Progenitor cell of endocrine pancreas (in vitro differentiated cells): Measurements from ENCODE around the gene TRPM2. TPM values are rescaled to one million over a fixed set of nuclear protein-coding genes. Genes with fewer than 3 reads are reported as not detected.
"Not testable (repeated sequence)": the region's sequence is repeated elsewhere in the genome, so short reads cannot be mapped to it uniquely, and the experiment has no call there.

ENCODE experiments used
- DNase-seq: peaks from one replicate; pipeline ENCODE4 v3.0.0; 2021; ENCODE audit warnings: low spot score; ENCODE audit not compliant: unreplicated experiment
- H3K27ac Mint-ChIP-seq: 2 replicates; pipeline ENCODE4 v1.8.0; 2021; ENCODE audit warnings: mild to moderate bottlenecking, moderate library complexity, mixed read lengths
- H3K27me3 Mint-ChIP-seq: 2 replicates; pipeline ENCODE4 v1.8.0; 2021; ENCODE audit warnings: mixed read lengths
- H3K36me3 Mint-ChIP-seq: 2 replicates; pipeline ENCODE4 v1.8.0; 2022; ENCODE audit warnings: mixed read lengths; ENCODE audit not compliant: insufficient read depth
- H3K4me1 Mint-ChIP-seq: 2 replicates; pipeline ENCODE4 v1.8.0; 2021; ENCODE audit warnings: low read depth, mixed read lengths
- H3K4me3 Mint-ChIP-seq: 2 replicates; pipeline ENCODE4 v1.8.0; 2021; ENCODE audit warnings: low read depth, mild to moderate bottlenecking, moderate library complexity, mixed read lengths
- H3K9me3 Mint-ChIP-seq: 2 replicates; pipeline ENCODE4 v1.8.0; 2021; ENCODE audit warnings: low read depth, mixed read lengths
- CTCF ChIP-seq: fragments of 200-600 bp; sonication (generic); IDR thresholded peaks from one replicate; pipeline ENCODE4 v1.5.0; 2021; ENCODE audit warnings: antibody characterized with exemption, mild to moderate bottlenecking; ENCODE audit not compliant: unreplicated experiment
- total RNA-seq: library from RNA; stranded (reverse); gene quantifications from 2 replicates; pipeline ENCODE4 v1.2.1, GENCODE V29; 2021

Gene TRPM2
- total RNA-seq, 1 donor from 2014 or later, result 0.17 TPM

- Mint-ChIP-seq H3K4me3 (no peak overlapping the region), H3K36me3 (no peaks in the 10 kb centered on the region), H3K4me1 (no peaks in the 10 kb centered on the region), H3K27ac (no peak overlapping the region), H3K27me3 (peaks cover 14% of the 10 kb centered on the region), H3K9me3 (peaks cover 8% of the 10 kb centered on the region)
- DNase-seq, result no peak
- TF ChIP-seq CTCF, result no peak
Measured at GRCh38 chr21:44415073-44416025, 61.9 kb downstream of the TRPM2 start.

GRCh38 chr21:44416193-44416592 lies 62.8 kb downstream of the TRPM2 start:
- no peak for DNase-seq
- no peaks in the 10 kb centered on the region for H3K4me1 Mint-ChIP-seq
- H3K27me3 Mint-ChIP-seq, result peaks cover 14% of the 10 kb centered on the region
- H3K9me3 Mint-ChIP-seq, result peaks cover 8% of the 10 kb centered on the region
- no peak overlapping the region for H3K27ac Mint-ChIP-seq
- no peak overlapping the region for H3K4me3 Mint-ChIP-seq
- TF ChIP-seq CTCF, result no peak
- H3K36me3 Mint-ChIP-seq, result no peaks in the 10 kb centered on the region

GRCh38 chr21:44417621-44418107 lies 64.2 kb downstream of the TRPM2 start:
- not testable (repeated sequence) for H3K27me3 Mint-ChIP-seq, H3K4me1 Mint-ChIP-seq, H3K36me3 Mint-ChIP-seq, H3K9me3 Mint-ChIP-seq, DNase-seq, H3K4me3 Mint-ChIP-seq, H3K27ac Mint-ChIP-seq

GRCh38 chr21:44418108-44418875 lies 64.9 kb downstream of the TRPM2 start:
- Mint-ChIP-seq H3K4me1 (no peaks in the 10 kb centered on the region), H3K27ac (no peak overlapping the region), H3K9me3 (peaks cover 8% of the 10 kb centered on the region), H3K27me3 (peaks cover 11% of the 10 kb centered on the region), H3K36me3 (no peaks in the 10 kb centered on the region), H3K4me3 (no peak overlapping the region)
- DNase-seq, result peak; percentile 6
- TF ChIP-seq CTCF, result no peak

GRCh38 chr21:44418876-44419230 lies 65.4 kb downstream of the TRPM2 start:
- TF ChIP-seq CTCF, result no peak
- H3K4me3 Mint-ChIP-seq, result no peak overlapping the region
- peaks cover 12% of the 10 kb centered on the region for H3K27me3 Mint-ChIP-seq
- no peak for DNase-seq
- no peak overlapping the region for H3K27ac Mint-ChIP-seq
- no peaks in the 10 kb centered on the region for H3K4me1 Mint-ChIP-seq
- H3K36me3 Mint-ChIP-seq, result no peaks in the 10 kb centered on the region
- peaks cover 8% of the 10 kb centered on the region for H3K9me3 Mint-ChIP-seq
